GM12872 (cell line): Measurements from ENCODE around the gene NECTIN2.

Source experiments
- TF ChIP-seq, protein P1 (sequence below): IDR thresholded peaks from 3 replicates; pipeline ENCODE4 v1.5.1; 2011; ENCODE audit warnings: low read depth, mild to moderate bottlenecking, low read length, moderate library complexity; ENCODE audit not compliant: insufficient read depth

NECTIN2 gene

DNA sequence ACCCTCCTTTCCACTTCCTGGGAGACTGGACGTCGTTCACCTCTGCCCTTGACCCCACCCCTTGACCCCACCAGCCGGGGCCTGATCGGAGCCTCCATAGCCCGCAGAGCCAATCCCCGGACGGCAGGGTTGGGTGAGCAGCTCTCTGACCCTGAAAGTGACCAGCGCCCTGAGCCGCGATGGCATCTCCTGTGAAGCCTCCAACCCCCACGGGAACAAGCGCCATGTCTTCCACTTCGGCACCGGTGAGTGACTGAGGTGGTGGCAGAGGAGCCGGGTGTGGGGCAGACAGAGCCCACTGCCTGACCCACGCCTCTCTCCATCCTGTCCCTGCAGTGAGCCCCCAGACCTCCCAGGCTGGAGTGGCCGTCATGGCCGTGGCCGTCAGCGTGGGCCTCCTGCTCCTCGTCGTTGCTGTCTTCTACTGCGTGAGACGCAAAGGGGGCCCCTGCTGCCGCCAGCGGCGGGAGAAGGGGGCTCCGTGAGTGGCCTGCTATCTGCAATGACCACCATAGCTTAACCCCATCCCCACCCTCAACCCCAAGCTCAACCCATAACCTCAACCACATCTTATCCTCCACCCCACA is 26.8 kb upstream of the NECTIN2 start:
- TF ChIP-seq, protein P1, sequence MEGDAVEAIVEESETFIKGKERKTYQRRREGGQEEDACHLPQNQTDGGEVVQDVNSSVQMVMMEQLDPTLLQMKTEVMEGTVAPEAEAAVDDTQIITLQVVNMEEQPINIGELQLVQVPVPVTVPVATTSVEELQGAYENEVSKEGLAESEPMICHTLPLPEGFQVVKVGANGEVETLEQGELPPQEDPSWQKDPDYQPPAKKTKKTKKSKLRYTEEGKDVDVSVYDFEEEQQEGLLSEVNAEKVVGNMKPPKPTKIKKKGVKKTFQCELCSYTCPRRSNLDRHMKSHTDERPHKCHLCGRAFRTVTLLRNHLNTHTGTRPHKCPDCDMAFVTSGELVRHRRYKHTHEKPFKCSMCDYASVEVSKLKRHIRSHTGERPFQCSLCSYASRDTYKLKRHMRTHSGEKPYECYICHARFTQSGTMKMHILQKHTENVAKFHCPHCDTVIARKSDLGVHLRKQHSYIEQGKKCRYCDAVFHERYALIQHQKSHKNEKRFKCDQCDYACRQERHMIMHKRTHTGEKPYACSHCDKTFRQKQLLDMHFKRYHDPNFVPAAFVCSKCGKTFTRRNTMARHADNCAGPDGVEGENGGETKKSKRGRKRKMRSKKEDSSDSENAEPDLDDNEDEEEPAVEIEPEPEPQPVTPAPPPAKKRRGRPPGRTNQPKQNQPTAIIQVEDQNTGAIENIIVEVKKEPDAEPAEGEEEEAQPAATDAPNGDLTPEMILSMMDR: no peak

DNA sequence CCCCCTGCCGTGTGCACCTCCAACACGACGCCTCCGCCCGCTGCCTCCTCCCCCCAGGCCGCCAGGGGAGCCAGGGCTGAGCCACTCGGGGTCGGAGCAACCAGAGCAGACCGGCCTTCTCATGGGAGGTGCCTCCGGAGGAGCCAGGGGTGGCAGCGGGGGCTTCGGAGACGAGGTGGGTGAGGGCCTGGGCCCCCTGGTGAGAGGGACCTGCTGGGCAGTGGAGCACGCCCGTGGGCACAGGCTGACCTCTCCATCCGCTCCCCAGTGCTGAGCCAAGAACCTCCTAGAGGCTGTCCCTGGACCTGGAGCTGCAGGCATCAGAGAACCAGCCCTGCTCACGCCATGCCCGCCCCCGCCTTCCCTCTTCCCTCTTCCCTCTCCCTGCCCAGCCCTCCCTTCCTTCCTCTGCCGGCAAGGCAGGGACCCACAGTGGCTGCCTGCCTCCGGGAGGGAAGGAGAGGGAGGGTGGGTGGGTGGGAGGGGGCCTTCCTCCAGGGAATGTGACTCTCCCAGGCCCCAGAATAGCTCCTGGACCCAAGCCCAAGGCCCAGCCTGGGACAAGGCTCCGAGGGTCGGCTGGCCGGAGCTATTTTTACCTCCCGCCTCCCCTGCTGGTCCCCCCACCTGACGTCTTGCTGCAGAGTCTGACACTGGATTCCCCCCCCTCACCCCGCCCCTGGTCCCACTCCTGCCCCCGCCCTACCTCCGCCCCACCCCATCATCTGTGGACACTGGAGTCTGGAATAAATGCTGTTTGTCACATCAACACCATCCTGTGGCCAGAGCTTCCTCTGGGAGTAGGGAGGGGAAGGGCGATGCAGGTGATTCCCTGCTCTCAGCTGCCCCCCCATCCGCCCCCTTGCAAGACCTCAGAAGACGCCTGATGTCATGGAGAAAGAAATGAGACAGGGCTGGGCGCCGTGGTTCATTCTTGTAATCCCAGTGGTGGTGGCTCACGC is 25.2 kb upstream of the NECTIN2 start:
- TF ChIP-seq, protein P1: no peak

DNA sequence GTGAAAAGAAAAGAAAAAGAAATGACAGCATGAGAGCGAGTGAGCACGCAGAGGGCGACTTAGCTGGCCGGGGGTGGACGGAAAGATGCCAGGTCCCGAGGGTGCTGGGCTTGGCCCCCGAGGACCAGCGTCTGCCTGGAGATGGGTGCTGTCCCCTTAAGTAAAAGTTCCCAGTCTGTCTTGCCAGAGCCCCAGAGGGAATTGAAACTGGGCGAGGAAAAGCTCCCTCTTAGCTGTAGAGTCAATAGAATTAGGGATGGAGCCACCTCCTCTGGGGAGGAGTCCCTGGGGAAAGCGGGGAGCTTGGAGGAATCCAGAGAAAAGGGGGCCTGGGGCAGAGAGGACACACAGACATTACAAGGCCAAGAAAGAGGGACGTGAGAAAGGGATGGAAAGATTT is 23.9 kb upstream of the NECTIN2 start:
- TF ChIP-seq, protein P1: no peak

DNA sequence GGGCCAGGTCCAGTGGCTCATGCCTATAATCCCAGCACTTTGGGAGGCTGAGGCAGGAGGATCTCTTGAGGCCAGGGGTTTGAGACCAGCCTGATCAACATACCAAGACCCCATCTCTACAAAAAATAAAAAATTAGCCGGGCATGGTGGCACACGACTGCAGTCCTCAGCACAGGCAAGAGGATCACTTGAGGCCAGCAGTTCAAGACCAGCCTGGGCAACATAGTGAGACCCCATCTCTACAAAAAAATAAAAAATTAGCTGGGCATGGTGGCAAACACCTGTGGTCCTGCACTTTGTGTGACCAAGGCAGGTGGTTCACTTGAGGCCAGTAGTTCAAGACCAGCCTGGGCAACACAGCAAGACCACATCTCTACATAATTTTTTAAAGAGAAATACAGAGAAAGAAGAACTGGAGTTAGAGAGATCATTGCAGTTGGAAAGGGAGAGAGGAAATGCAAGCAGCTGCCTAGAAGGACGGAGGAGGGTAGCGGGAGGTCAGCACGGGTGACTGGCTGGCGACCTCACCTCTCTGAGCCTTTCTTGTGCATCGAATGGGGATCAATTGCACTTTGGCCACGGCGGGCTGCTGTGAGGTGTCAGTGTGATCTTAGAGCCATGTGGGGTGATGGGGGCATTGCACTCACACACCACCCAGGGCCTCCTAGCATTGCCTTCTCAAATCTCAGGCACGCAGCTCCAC is 23.3 kb upstream of the NECTIN2 start:
- TF ChIP-seq, protein P1: no peak

DNA sequence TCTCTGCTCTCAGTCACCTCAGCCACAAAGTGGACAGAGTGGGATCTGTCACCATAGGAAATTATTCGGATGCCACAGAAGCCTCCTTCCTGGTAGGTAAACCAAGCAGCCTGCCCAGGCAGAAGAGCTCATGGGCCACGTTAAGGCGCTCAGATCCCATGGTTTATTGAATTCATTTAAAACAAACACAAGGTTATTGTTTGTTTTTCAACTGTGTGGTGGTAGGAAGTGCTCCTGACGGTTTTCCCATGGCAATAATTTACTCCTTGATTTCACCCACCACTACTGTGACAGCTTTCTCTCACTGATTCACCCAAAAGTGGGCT is 22.8 kb upstream of the NECTIN2 start:
- TF ChIP-seq, protein P1: no peak

DNA sequence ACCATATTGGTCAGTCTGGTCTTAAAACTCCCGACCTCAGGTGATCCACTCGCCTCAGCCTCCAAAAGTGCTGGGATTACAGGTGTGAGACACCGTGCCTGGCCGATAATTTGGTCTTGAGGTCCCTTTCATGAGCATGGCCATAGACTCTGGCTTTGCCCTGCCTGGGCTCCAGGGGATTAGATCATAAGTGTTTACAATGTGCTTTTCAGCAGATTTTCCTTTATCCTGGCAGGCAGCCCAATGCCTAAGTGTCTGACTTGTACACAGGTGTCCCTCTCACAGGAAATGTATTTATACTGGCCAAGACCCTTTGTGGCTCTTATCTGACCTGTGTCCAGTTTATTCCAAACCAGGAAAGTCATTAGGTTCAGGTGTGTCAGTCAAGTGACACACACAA is 21.3 kb upstream of the NECTIN2 start:
- TF ChIP-seq, protein P1: no peak

DNA sequence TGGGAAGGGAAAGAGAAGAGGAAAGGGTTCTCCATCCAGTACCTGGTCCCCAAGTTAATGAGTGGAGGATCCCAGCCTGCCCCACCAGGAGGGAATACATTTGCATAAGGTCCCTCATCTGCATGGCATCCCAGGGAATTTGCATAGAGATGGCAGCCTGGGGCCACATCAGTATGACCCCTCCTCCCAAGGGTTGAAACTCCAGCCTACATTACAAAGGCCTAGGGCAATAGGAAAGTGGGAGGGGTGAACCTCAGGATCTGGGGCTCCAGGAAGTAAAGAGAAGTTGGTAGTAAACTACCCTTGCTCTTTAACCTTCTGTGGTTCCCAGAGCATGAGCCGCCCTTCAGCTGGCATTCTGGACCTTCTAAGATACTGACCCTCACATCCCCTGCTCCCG is 6.8 kb upstream of the NECTIN2 start:
- TF ChIP-seq, protein P1: no peak
